SK-N-MC (cell line): ENCODE results near the gene CMTM7.
A peak's percentile ranks its signal among the peaks of the same experiment; 100 is the strongest.

Experiments
- DNase-seq: peaks from one replicate; pipeline ENCODE4 v3.0.0-alpha.2; 2011; ENCODE audit warnings: low read depth, low spot score
- H3K27ac ChIP-seq: fragments of 200-600 bp; sonication (generic); 2 replicates; pipeline ENCODE4 v1.5.1; 2016; ENCODE audit warnings: mixed run types
- H3K36me3 ChIP-seq: fragments of 200-600 bp; sonication (generic); 2 replicates; pipeline ENCODE4 v1.6.1; 2017; ENCODE audit warnings: antibody characterized with exemption, low read length, mixed read lengths; ENCODE audit not compliant: insufficient read depth
- H3K4me3 ChIP-seq: fragments of 200-600 bp; sonication (generic); 2 replicates; pipeline ENCODE4 v1.5.1; 2016
- H3K9ac ChIP-seq: fragments of 200-600 bp; sonication (generic); 2 replicates; pipeline ENCODE4 v1.8.0; 2017; ENCODE audit warnings: mixed run types, mixed read lengths; ENCODE audit not compliant: insufficient read length
- H3K9me3 ChIP-seq: fragments of 200-600 bp; sonication (generic); 2 replicates; pipeline ENCODE4 v1.6.1; 2017; ENCODE audit warnings: low read depth, mild to moderate bottlenecking, antibody characterized with exemption, low read length, moderate library complexity, mixed read lengths
- EZH2 ChIP-seq: fragments of 200-600 bp; sonication (generic); IDR thresholded peaks from one replicate; pipeline ENCODE4 v1.6.1; 2017; ENCODE audit warnings: antibody characterized with exemption
- FOXP2 ChIP-seq: optimal IDR thresholded peaks from 2 replicates; pipeline ENCODE3; 2011; ENCODE audit warnings: mild to moderate bottlenecking, moderate library complexity; ENCODE audit not compliant: insufficient read depth; ENCODE audit errors: extremely low read length, control extremely low read depth
- POLR2AphosphoS5 ChIP-seq: IDR thresholded peaks from 2 replicates; pipeline ENCODE4 v1.6.1; 2012; ENCODE audit warnings: mild to moderate bottlenecking, low read depth, low read length, borderline replicate concordance

The CMTM7 gene

DNA sequence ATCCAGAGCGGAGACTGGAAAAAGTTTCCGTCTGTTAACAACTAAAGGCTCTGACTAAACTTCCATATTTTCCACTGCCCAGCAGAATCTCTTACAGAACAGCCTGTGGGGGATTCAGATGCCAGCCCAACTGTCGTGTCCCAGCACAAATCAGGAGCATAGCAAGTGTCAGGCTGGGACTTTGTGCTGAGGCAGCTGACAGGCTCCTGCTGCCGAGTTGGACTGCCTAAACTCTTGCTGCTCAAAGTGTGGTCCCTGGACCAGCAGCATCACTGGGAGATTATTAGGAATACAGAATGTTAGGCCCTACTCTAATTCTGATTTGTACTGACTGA is 31.2 kb upstream of the CMTM7 start:
- Histone ChIP-seq H3K4me3 (no peak overlapping the region), H3K36me3 (no peaks in the 10 kb centered on the region), H3K9ac (no peak overlapping the region), H3K27ac (no peak overlapping the region), H3K9me3 (no peaks in the 10 kb centered on the region)
- no peak for DNase-seq
- TF ChIP-seq EZH2 = no peak
- no peak for TF ChIP-seq POLR2AphosphoS5
- TF ChIP-seq FOXP2 = no peak

DNA sequence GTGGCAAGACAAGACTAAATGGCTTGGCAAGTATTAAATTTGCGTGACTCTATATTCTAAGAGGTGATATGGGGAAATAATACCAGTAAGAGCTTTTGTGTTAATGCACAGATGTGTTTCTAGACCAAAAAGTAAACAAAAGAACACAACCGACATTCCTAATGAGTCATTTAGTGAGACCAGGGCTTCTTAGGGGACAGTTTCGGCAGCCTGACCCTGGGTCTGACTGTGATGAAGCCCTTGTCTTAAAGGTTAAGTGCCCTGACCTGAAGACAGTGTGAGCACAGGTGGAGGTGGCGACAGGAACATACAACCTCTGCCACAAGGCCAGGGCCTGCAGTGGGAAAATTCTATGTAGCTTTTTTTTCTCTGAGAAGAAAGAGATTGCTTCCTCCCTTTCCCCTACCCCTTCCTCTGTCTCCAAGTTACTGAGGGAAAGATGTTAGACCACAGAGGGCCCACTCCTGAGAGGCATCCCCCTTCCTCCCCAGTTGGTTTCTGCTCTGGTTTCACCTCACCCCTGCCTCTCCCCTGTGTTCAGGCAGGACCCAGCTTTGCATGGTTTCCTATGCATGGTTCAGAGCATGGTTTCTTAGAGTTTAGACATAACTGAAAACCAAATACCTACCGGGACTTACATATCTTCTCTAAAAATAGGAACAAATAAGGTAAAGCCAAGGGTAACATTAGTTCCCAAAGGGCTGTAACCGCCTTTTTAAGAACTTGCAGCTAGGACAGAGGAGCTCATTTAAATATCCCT is 24.8 kb upstream of the CMTM7 start:
- DNase-seq = no peak
- Histone ChIP-seq H3K4me3 (no peak overlapping the region), H3K27ac (no peak overlapping the region), H3K9ac (no peak overlapping the region), H3K9me3 (no peaks in the 10 kb centered on the region), H3K36me3 (no peaks in the 10 kb centered on the region)
- TF ChIP-seq EZH2 = no peak

DNA sequence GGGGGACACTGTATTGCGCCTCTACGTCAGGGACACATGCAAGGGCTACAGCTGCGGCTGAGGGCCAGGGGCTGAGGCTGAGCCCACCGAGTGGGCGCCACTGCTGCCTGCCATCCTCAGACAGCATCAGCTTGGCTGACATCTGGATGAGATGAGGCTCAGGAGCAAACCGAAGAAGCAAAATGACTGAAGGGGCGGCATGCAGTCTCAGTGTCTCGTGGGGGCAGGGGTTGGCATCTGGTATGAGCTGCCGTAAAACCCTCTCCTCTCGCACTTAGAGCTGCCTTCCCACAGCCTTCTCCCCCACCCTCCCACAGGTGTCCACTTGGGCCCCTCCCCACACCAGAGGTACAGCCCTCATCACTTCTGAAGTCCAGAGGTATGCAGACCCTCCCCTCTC is 24.2 kb upstream of the CMTM7 start:
- no peak overlapping the region for H3K4me3 ChIP-seq
- H3K36me3 ChIP-seq = no peaks in the 10 kb centered on the region
- no peak overlapping the region for H3K9ac ChIP-seq
- no peak for TF ChIP-seq EZH2
- no peak for TF ChIP-seq FOXP2
- TF ChIP-seq POLR2AphosphoS5 = no peak
- H3K27ac ChIP-seq = no peak overlapping the region
- H3K9me3 ChIP-seq = no peaks in the 10 kb centered on the region
- no peak for DNase-seq

DNA sequence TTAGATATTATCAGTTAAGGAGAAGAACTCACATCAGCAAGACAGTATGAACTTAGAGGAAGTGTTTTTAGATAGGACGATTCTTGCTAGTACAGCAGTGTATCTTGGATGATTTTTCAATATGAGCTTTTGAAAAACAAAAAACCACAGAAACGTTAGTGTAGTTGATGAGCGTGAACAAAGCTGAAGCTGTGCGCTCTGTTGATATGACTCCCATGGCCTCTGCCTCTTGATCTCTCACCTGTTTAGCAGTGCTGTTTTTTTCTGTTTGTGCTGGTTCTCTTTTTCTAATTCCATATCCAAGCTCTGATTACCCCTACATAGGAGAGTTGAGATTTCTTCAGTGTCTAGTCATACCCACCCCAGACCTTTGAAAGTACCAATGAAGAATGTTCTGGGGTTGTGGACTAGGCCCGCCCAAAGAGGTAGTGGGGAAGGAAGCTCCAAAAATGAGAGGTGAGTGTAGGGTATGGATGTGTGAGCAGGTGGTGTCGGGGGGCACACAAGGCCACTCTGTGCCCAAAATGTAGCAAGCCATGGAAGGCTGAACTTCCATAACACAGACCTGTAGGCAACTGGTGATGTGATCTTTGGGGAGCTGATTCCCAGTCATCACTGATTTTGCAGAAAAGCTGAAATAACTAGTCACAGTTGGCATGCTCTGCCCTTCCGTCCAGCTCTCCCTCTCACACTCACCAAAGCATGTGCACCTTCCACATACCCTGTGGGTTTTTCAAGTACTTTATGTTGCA is 20.0 kb upstream of the CMTM7 start:
- Histone ChIP-seq H3K9me3 (no peaks in the 10 kb centered on the region), H3K27ac (no peak overlapping the region), H3K36me3 (no peaks in the 10 kb centered on the region), H3K4me3 (no peak overlapping the region), H3K9ac (no peak overlapping the region)
- TF ChIP-seq FOXP2 (no peak), EZH2 (no peak), POLR2AphosphoS5 (no peak)
- no peak for DNase-seq

DNA sequence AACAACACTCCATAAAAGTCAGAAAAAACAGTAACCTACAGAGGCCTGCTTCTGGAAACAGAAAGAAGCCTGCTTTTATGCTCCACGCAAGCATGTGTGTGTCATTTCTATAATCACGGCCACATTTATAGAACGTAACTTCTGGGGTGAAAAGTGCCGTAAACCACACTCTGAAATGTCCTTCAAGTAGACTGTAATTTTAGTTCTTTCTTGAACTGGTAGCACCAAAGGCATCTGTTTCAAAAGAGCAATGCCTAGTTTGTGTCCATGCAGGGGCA is 19.5 kb upstream of the CMTM7 start:
- no peak for TF ChIP-seq EZH2
- no peak for TF ChIP-seq FOXP2
- TF ChIP-seq POLR2AphosphoS5 = no peak
- no peak for DNase-seq
- no peak overlapping the region for H3K9ac ChIP-seq
- no peak overlapping the region for H3K27ac ChIP-seq
- H3K9me3 ChIP-seq = no peaks in the 10 kb centered on the region
- H3K36me3 ChIP-seq = no peaks in the 10 kb centered on the region
- no peak overlapping the region for H3K4me3 ChIP-seq

DNA sequence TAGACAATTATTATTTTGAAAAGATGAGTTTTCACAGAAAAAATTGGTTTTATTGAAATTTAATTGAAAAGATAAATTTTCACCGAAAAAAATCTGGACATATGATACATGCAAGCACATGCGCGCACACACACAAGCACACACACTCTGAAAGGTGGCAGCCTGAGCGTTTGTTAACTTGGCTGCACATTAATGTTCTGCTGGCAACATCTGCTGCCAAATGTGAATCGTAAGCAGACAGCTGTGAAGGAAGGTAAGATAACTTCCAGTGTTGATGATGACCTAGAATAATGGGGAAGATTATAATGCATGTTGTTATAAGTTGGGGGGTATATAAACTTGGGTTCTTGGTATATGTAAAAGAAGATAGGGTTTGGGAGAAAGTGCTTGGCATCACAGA is 18.4 kb upstream of the CMTM7 start:
- H3K4me3 ChIP-seq = no peak overlapping the region
- DNase-seq = no peak
- no peak overlapping the region for H3K9ac ChIP-seq
- no peak overlapping the region for H3K27ac ChIP-seq
- no peaks in the 10 kb centered on the region for H3K9me3 ChIP-seq
- no peak for TF ChIP-seq EZH2
- TF ChIP-seq POLR2AphosphoS5 = no peak
- no peak for TF ChIP-seq FOXP2
- no peaks in the 10 kb centered on the region for H3K36me3 ChIP-seq

DNA sequence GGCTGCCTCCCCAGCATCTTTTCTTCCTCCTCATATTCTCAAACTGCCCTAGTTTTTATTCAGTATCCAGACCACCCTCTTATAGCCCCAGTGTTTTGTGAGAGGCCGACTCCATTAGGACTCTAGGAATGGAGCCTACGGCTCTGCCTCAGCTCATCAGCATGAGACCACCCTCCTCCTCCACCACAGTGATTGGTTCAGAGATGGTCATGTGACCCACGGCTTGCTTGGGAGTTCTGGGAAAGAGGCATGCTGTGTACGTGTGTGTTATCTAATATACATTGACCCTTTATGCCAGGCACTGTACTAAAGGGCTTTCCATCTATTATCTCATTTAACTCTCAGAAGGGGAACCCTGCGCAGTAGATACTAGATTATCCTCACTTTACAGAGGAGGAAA is 17.8 kb upstream of the CMTM7 start:
- Histone ChIP-seq H3K36me3 (no peaks in the 10 kb centered on the region), H3K9me3 (no peaks in the 10 kb centered on the region), H3K27ac (no peak overlapping the region), H3K4me3 (no peak overlapping the region), H3K9ac (no peak overlapping the region)
- DNase-seq = no peak
- TF ChIP-seq POLR2AphosphoS5 (no peak), EZH2 (no peak), FOXP2 (no peak)

DNA sequence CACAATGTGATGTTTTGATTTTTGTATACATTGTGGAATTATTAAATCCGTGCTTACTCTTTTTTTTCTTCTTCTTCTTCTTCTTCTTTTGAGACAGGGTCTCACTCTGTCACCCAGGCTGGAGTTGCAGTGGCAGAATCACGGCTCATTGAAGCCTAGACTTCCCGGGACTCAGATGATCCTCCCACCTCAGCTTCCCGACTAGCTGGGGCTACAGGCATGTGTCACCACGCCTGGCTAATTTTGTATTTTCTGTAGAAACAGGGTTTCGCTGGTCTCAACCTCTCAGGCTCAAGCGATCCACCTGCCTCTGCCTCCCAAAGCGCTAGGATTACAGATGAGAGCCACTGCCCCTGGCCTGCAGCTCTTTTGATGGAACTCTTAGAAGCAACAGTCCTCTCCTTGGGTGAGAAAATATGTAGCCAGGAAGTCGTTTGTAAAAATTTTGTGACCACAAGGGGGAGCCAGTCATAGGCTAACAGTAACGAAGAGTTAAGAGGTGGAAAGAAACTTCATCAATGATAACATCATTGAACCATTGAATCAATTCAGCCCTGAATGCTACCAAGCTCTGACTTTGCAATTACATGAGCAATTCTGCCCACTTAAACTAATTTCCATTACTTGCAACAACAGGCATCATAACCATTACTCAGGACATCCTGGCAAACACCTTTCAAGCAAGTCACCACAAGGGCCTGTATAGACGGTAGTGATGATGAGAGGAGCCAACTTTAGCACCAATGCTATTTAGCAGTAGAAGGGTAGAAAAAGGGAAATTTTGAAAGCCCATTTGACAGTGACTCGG is 16.7 kb upstream of the CMTM7 start:
- no peak for TF ChIP-seq POLR2AphosphoS5
- TF ChIP-seq FOXP2 = no peak
- no peak for TF ChIP-seq EZH2
- H3K9ac ChIP-seq = no peak overlapping the region
- H3K36me3 ChIP-seq = no peaks in the 10 kb centered on the region
- peak; percentile 32 for DNase-seq
- no peak overlapping the region for H3K4me3 ChIP-seq
- no peak overlapping the region for H3K27ac ChIP-seq
- no peaks in the 10 kb centered on the region for H3K9me3 ChIP-seq
